HepG2 (cell line): ENCODE results near the gene TEKT3. TPM values are rescaled to one million over a fixed set of nuclear protein-coding genes. Genes with fewer than 3 reads are reported as not detected.

Experiments used
- CEBPB ChIP-seq: IDR thresholded peaks from 2 replicates; pipeline ENCODE4 v1.6.1; 2011; ENCODE audit warnings: low read depth, low read length, improper control_type of control experiment, borderline replicate concordance
- ERF ChIP-seq: IDR thresholded peaks from 2 replicates; pipeline ENCODE4 v1.6.1; 2018; ENCODE audit warnings: missing biosample characterization, missing genetic modification reagents
- GATA4 ChIP-seq: sonication (generic); IDR thresholded peaks from 2 replicates; pipeline ENCODE4 v1.6.1; 2016; ENCODE audit warnings: antibody characterized with exemption, low read depth, borderline replicate concordance
- GATAD2A ChIP-seq: IDR thresholded peaks from 2 replicates; pipeline ENCODE4 v1.6.1; 2016
- NFE2 ChIP-seq: sonication (generic); formaldehyde crosslinking; IDR thresholded peaks from 2 replicates; pipeline ENCODE4 v1.4.0; 2020; ENCODE audit warnings: missing genetic modification reagents
- NKX3-1 ChIP-seq: sonication (generic); formaldehyde crosslinking; IDR thresholded peaks from 2 replicates; pipeline ENCODE4 v1.5.0; 2020; ENCODE audit warnings: missing genetic modification reagents
- PCBP2 ChIP-seq: fragments of 200-400 bp; formaldehyde crosslinking; optimal IDR thresholded peaks from 2 replicates; pipeline ENCODE3; 2018; ENCODE audit warnings: low read length, low read depth; ENCODE audit not compliant: poor library complexity, severe bottlenecking
- POLR2AphosphoS2 ChIP-seq: IDR thresholded peaks from 2 replicates; pipeline ENCODE4 v1.6.1; 2011; ENCODE audit warnings: low read depth, low read length, improper control_type of control experiment
- PPARG ChIP-seq: conservative IDR thresholded peaks from 2 replicates; pipeline ENCODE4 v1.6.1; 2016; ENCODE audit warnings: missing biosample characterization, missing genetic modification reagents
- SALL2 ChIP-seq: sonication (generic); formaldehyde crosslinking; IDR thresholded peaks from 2 replicates; pipeline ENCODE4 v1.8.1; 2023; ENCODE audit warnings: mild to moderate bottlenecking, missing genetic modification reagents, inconsistent platforms
- TARDBP ChIP-seq: sonication (generic); formaldehyde crosslinking; IDR thresholded peaks from 2 replicates; pipeline ENCODE4 v1.8.0; 2022; ENCODE audit warnings: mild to moderate bottlenecking, missing genetic modification reagents
- TBX2 ChIP-seq: sonication (generic); formaldehyde crosslinking; IDR thresholded peaks from 2 replicates; pipeline ENCODE4 v1.5.0; 2020; ENCODE audit warnings: missing genetic modification reagents, mild to moderate bottlenecking, borderline replicate concordance
- ZMYM2 ChIP-seq: sonication (generic); formaldehyde crosslinking; IDR thresholded peaks from 2 replicates; pipeline ENCODE4 v1.8.0; 2022; ENCODE audit warnings: mild to moderate bottlenecking, missing genetic modification reagents
- ZNF343 ChIP-seq: sonication (generic); formaldehyde crosslinking; IDR thresholded peaks from 2 replicates; pipeline ENCODE4 v1.4.0; 2020; ENCODE audit warnings: mild to moderate bottlenecking, missing genetic modification reagents
- ZNF550 ChIP-seq: sonication (generic); formaldehyde crosslinking; IDR thresholded peaks from 2 replicates; pipeline ENCODE4 v1.4.0; 2020; ENCODE audit warnings: mild to moderate bottlenecking, missing genetic modification reagents, borderline replicate concordance
- ZNF703 ChIP-seq: sonication (generic); formaldehyde crosslinking; IDR thresholded peaks from 2 replicates; pipeline ENCODE4 v1.5.1; 2020; ENCODE audit warnings: missing genetic modification reagents, mild to moderate bottlenecking, moderate library complexity, borderline replicate concordance
- polyA plus RNA-seq, 8 experiments: library from polyadenylated mRNA; depleted of rRNA in 3 of 8; stranded (reverse) in 7 of 8; unstranded in 1 of 8; fragments of >200 nt; fragmentation: Illumina TruSeq in 4 of 8; extraction: Trizol in 4 of 8; gene quantifications; 2 replicates each; pipeline versions ENCODE4 v1.2.1 to v1.2.3, GENCODE V29; 2011 to 2016; ENCODE audit warnings: low read depth in 4 of 8, missing spikeins in 1 of 8, mixed read lengths in 1 of 8; ENCODE audit not compliant: insufficient read depth in 1 of 8
- total RNA-seq, 5 experiments: library from RNA; depleted of rRNA; stranded (reverse); fragments of >200 nt; fragmentation: Illumina TruSeq; extraction: Trizol; gene quantifications; 2 replicates each; pipeline ENCODE4 v1.2.3, GENCODE V29; 2016; ENCODE audit warnings: low read depth in 1 of 5
- TF ChIP-seq, protein P1 (sequence below): sonication (generic); formaldehyde crosslinking; IDR thresholded peaks from 2 replicates; pipeline ENCODE4 v1.8.0; 2022; ENCODE audit warnings: mild to moderate bottlenecking, missing genetic modification reagents
- TF ChIP-seq, protein P2 (sequence below): sonication (generic); formaldehyde crosslinking; IDR thresholded peaks from 2 replicates; pipeline ENCODE4 v1.4.0; 2020; ENCODE audit warnings: missing genetic modification reagents, borderline replicate concordance
- TF ChIP-seq, protein P3 (sequence below): sonication (generic); formaldehyde crosslinking; IDR thresholded peaks from 2 replicates; pipeline ENCODE4 v1.5.0; 2020; ENCODE audit warnings: missing genetic modification reagents, mild to moderate bottlenecking, borderline replicate concordance
- TF ChIP-seq, protein P4 (sequence below): sonication (generic); formaldehyde crosslinking; IDR thresholded peaks from 2 replicates; pipeline ENCODE4 v1.8.1; 2022; ENCODE audit warnings: low read depth, mild to moderate bottlenecking, missing genetic modification reagents

Gene TEKT3
- total and polyA plus RNA-seq, 2 of the 13 experiments (the other 11 are each of a cell fraction or from before 2014, with no cell fraction given): 0.58 to 0.82 TPM

DNA sequence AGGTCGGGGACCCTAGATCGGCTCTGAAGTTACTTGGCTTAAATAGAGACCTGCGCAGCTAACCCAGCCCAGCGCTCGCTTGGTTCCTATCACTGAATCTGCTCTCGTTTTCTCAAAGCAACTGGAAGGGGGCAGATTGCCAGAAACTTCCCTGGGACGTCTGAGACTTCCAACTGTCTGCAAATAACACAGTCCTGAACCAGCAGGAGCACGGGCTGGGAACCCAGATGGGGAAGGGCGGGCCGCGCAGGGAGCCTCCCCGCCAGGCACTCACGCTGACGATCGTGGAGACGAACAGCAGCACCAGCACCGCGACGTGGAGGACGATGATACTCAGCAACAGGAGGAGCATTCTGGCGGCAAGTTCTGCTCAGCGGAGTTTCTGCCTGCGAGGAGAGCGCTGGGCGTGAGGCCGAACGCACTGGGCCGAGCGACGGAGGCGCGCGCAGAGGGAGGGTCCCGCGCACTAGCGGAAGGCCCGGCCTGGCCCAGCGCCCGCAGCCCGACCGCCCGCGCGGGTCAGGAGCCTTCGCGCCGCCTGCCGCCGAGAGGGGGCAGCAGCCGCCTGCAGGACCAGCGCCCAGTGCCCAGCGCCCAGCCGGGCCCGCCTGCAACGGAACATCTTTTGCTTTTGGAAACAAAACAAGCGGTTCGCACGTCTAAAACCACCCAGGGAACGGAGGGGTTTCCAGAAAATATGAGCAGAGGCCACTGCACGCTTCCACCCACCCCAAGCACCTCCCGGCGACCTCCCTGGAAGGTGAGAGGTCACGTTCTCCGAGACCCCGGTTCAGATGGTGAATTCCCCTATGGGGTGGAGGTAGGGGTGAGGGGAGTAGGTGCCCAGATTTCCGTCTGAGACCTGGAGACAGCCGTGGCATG lies 80.8 kb downstream of the TEKT3 start (continued):
- no peak; the same call in 1 of the 2 replicates for TF ChIP-seq TARDBP (CRISPR knock-in tag)
- no peak for TF ChIP-seq NKX3-1
- 0 out of 2 replicates have a peak, but pooled peaks have one; percentile 23 for TF ChIP-seq SALL2 (CRISPR knock-in tag)
- peak; percentile 68; the same call in 1 of the 2 replicates for TF ChIP-seq ZNF343 (CRISPR knock-in tag)
- TF ChIP-seq ZNF703 (CRISPR knock-in tag): no peak
- TF ChIP-seq ZNF550 (CRISPR knock-in tag): no peak
- TF ChIP-seq, protein P1, sequence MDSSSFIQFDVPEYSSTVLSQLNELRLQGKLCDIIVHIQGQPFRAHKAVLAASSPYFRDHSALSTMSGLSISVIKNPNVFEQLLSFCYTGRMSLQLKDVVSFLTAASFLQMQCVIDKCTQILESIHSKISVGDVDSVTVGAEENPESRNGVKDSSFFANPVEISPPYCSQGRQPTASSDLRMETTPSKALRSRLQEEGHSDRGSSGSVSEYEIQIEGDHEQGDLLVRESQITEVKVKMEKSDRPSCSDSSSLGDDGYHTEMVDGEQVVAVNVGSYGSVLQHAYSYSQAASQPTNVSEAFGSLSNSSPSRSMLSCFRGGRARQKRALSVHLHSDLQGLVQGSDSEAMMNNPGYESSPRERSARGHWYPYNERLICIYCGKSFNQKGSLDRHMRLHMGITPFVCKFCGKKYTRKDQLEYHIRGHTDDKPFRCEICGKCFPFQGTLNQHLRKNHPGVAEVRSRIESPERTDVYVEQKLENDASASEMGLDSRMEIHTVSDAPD (CRISPR knock-in tag): no peak
- no peak for TF ChIP-seq GATA4
- TF ChIP-seq POLR2AphosphoS2: no peak
- TF ChIP-seq GATAD2A: 0 out of 2 replicates have a peak, but pooled peaks have one; percentile 19
- no peak for TF ChIP-seq CEBPB
- TF ChIP-seq, protein P2, sequence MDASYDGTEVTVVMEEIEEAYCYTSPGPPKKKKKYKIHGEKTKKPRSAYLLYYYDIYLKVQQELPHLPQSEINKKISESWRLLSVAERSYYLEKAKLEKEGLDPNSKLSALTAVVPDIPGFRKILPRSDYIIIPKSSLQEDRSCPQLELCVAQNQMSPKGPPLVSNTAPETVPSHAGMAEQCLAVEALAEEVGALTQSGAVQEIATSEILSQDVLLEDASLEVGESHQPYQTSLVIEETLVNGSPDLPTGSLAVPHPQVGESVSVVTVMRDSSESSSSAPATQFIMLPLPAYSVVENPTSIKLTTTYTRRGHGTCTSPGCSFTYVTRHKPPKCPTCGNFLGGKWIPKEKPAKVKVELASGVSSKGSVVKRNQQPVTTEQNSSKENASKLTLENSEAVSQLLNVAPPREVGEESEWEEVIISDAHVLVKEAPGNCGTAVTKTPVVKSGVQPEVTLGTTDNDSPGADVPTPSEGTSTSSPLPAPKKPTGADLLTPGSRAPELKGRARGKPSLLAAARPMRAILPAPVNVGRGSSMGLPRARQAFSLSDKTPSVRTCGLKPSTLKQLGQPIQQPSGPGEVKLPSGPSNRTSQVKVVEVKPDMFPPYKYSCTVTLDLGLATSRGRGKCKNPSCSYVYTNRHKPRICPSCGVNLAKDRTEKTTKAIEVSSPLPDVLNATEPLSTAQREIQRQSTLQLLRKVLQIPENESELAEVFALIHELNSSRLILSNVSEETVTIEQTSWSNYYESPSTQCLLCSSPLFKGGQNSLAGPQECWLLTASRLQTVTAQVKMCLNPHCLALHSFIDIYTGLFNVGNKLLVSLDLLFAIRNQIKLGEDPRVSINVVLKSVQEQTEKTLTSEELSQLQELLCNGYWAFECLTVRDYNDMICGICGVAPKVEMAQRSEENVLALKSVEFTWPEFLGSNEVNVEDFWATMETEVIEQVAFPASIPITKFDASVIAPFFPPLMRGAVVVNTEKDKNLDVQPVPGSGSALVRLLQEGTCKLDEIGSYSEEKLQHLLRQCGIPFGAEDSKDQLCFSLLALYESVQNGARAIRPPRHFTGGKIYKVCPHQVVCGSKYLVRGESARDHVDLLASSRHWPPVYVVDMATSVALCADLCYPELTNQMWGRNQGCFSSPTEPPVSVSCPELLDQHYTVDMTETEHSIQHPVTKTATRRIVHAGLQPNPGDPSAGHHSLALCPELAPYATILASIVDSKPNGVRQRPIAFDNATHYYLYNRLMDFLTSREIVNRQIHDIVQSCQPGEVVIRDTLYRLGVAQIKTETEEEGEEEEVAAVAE (CRISPR knock-in tag): no peak
- TF ChIP-seq, protein P3, sequence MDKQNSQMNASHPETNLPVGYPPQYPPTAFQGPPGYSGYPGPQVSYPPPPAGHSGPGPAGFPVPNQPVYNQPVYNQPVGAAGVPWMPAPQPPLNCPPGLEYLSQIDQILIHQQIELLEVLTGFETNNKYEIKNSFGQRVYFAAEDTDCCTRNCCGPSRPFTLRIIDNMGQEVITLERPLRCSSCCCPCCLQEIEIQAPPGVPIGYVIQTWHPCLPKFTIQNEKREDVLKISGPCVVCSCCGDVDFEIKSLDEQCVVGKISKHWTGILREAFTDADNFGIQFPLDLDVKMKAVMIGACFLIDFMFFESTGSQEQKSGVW (CRISPR knock-in tag): no peak
- no peak for TF ChIP-seq ERF (CRISPR knock-in tag)
- 0 out of 2 replicates have a peak, but pooled peaks have one; percentile 23 for TF ChIP-seq TBX2 (CRISPR knock-in tag)
- no peak for TF ChIP-seq PPARG (CRISPR knock-in tag)
- TF ChIP-seq, protein P4, sequence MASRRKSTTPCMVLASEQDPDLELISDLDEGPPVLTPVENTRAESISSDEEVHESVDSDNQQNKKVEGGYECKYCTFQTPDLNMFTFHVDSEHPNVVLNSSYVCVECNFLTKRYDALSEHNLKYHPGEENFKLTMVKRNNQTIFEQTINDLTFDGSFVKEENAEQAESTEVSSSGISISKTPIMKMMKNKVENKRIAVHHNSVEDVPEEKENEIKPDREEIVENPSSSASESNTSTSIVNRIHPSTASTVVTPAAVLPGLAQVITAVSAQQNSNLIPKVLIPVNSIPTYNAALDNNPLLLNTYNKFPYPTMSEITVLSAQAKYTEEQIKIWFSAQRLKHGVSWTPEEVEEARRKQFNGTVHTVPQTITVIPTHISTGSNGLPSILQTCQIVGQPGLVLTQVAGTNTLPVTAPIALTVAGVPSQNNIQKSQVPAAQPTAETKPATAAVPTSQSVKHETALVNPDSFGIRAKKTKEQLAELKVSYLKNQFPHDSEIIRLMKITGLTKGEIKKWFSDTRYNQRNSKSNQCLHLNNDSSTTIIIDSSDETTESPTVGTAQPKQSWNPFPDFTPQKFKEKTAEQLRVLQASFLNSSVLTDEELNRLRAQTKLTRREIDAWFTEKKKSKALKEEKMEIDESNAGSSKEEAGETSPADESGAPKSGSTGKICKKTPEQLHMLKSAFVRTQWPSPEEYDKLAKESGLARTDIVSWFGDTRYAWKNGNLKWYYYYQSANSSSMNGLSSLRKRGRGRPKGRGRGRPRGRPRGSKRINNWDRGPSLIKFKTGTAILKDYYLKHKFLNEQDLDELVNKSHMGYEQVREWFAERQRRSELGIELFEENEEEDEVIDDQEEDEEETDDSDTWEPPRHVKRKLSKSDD (CRISPR knock-in tag): no peak
- TF ChIP-seq PCBP2: no peak
- TF ChIP-seq ZMYM2 (CRISPR knock-in tag): no peak
- TF ChIP-seq NFE2: 0 out of 2 replicates have a peak, but pooled peaks have one; percentile 9
